Measurements from ENCODE around the gene TRIP10. TPM values are rescaled to one million over a fixed set of nuclear protein-coding genes. Genes with fewer than 3 reads are reported as not detected.

The TRIP10 gene
- total RNA-seq, 1 donor = 36.2 TPM

DNA sequence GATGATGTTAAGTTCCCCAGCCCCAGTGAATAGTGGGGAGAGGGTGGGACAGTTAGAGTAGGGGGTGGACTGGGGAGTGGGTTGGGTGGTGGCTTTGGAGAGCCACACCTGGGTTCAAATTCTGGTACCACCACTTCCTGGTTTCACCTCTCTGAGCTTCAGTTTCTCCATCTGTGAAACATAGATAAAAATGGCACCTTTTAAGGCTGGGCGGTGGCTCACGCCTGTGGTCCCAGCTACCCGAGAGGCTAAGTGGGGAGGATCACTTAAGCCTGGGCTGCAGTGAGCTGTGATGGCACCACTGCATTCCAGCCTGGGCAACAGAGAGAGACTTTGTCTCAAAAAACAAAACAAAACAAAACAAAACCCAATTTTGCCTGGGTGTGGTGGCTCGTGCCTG is 38.9 kb downstream of the TRIP10 start:
- H3K4me3 ChIP-seq (ENCODE audit: insufficient read depth, low read length) = no peak overlapping the region
- no peak overlapping the region for H2AFZ ChIP-seq (ENCODE audit: low read length)
- DNase-seq (ENCODE audit: insufficient read length, low spot score, missing footprints) = no peak
- no peak overlapping the region for H3K4me2 ChIP-seq (ENCODE audit: insufficient read depth, low read length)
- no peaks in the 10 kb centered on the region for H4K20me1 ChIP-seq (ENCODE audit: insufficient read depth, low read length)
- TF ChIP-seq, protein P1, sequence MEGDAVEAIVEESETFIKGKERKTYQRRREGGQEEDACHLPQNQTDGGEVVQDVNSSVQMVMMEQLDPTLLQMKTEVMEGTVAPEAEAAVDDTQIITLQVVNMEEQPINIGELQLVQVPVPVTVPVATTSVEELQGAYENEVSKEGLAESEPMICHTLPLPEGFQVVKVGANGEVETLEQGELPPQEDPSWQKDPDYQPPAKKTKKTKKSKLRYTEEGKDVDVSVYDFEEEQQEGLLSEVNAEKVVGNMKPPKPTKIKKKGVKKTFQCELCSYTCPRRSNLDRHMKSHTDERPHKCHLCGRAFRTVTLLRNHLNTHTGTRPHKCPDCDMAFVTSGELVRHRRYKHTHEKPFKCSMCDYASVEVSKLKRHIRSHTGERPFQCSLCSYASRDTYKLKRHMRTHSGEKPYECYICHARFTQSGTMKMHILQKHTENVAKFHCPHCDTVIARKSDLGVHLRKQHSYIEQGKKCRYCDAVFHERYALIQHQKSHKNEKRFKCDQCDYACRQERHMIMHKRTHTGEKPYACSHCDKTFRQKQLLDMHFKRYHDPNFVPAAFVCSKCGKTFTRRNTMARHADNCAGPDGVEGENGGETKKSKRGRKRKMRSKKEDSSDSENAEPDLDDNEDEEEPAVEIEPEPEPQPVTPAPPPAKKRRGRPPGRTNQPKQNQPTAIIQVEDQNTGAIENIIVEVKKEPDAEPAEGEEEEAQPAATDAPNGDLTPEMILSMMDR (IDR thresholded peaks at IDR 0.05; ENCODE audit: extremely low read depth, low read depth, low read length) = no peak
- no peaks in the 10 kb centered on the region for H3K4me1 ChIP-seq (ENCODE audit: insufficient read depth, low read length)
- H3K36me3 ChIP-seq (ENCODE audit: insufficient read depth, low read length) = no peaks in the 10 kb centered on the region
- H3K27ac ChIP-seq (ENCODE audit: low read depth, low read length) = no peak overlapping the region
- no peaks in the 10 kb centered on the region for H3K79me2 ChIP-seq (ENCODE audit: insufficient read depth, low read length)
- no peaks in the 10 kb centered on the region for H3K9me3 ChIP-seq (ENCODE audit: low read depth, low read length)
- no peaks in the 10 kb centered on the region for H3K27me3 ChIP-seq (ENCODE audit: insufficient read depth, low read length)

DNA sequence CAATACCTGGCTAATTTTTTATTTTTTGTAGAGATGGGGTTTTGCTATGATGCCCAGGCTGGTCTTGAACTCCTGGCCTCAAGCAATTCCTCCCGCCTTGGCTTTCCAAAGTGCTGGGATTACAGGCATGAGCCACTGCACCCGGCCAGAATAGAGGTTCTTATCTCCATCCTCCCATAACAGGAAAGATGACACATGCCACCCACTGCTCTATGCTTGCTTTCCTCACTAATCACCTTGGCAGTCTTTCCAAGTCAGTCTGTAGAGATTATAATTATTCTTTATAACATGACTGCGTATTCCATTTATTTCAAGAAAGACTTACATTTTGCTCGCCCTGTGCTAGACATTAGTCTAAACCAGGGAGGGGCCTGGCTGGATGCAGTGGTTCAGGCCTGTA is 39.7 kb downstream of the TRIP10 start:
- Histone ChIP-seq H3K79me2 (ENCODE audit: insufficient read depth, low read length) (no peaks in the 10 kb centered on the region), H3K4me1 (ENCODE audit: insufficient read depth, low read length) (no peaks in the 10 kb centered on the region), H3K27me3 (ENCODE audit: insufficient read depth, low read length) (no peaks in the 10 kb centered on the region), H3K9me3 (ENCODE audit: low read depth, low read length) (no peaks in the 10 kb centered on the region), H3K4me3 (ENCODE audit: insufficient read depth, low read length) (no peak overlapping the region), H3K4me2 (ENCODE audit: insufficient read depth, low read length) (no peak overlapping the region), H4K20me1 (ENCODE audit: insufficient read depth, low read length) (no peaks in the 10 kb centered on the region), H3K27ac (ENCODE audit: low read depth, low read length) (no peak overlapping the region), H3K36me3 (ENCODE audit: insufficient read depth, low read length) (no peaks in the 10 kb centered on the region), H2AFZ (ENCODE audit: low read length) (no peak overlapping the region)
- peak; percentile 52 for DNase-seq (ENCODE audit: insufficient read length, low spot score, missing footprints)
- TF ChIP-seq, protein P1 (IDR thresholded peaks at IDR 0.05; ENCODE audit: extremely low read depth, low read depth, low read length) = no peak

DNA sequence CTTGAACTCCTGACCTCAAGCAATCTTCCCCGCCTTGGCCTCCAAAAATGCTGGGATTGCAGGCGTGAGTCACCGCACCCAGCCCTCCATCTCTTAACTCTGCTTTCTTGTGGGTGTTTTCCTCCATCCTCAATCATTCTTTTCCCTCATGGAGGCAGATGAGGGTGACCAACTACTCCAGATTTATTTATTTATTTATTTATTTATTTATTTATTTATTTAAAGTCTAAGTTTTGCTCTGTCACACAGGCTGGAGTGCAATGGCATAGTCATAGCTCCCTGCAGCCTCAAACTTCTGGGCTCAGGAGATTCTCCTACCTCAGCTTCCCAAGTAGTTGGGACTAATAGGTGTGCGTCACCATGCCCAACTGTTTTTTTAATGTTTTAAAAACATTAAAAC is 47.9 kb downstream of the TRIP10 start:
- no peaks in the 10 kb centered on the region for H3K27me3 ChIP-seq (ENCODE audit: insufficient read depth, low read length)
- TF ChIP-seq, protein P1 (IDR thresholded peaks at IDR 0.05; ENCODE audit: extremely low read depth, low read depth, low read length) = no peak

DNA sequence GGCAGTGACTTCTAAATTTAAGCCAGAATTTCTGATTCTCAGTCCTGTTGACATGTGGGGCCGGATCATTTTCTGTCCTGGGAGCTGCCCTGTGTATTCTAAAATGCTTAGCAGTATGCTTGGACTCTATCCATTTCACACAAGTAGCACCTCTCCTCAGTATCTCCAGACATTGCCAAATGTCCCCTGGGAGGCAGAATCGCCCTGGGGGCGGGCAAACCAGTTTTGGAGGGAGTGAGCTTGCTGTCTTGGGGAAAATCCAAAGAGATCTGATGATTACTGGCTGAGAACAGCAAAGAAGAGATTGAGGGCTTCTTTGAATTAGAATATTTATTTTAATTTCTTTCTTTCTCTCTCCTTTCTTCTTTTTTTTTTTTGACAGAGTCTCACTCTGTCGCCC is 49.4 kb downstream of the TRIP10 start:
- Histone ChIP-seq H3K27me3 (ENCODE audit: insufficient read depth, low read length) (no peaks in the 10 kb centered on the region), H2AFZ (ENCODE audit: low read length) (no peak overlapping the region), H3K79me2 (ENCODE audit: insufficient read depth, low read length) (no peaks in the 10 kb centered on the region), H3K36me3 (ENCODE audit: insufficient read depth, low read length) (no peaks in the 10 kb centered on the region), H3K4me3 (ENCODE audit: insufficient read depth, low read length) (no peak overlapping the region), H3K4me1 (ENCODE audit: insufficient read depth, low read length) (no peaks in the 10 kb centered on the region), H3K4me2 (ENCODE audit: insufficient read depth, low read length) (no peak overlapping the region), H3K9me3 (ENCODE audit: low read depth, low read length) (no peaks in the 10 kb centered on the region), H4K20me1 (ENCODE audit: insufficient read depth, low read length) (no peaks in the 10 kb centered on the region), H3K27ac (ENCODE audit: low read depth, low read length) (no peak overlapping the region)
- DNase-seq (ENCODE audit: insufficient read length, low spot score, missing footprints) = no peak
- TF ChIP-seq, protein P1 (IDR thresholded peaks at IDR 0.05; ENCODE audit: extremely low read depth, low read depth, low read length) = no peak

More for the DNA sequence above, 47.9 kb downstream of the TRIP10 start:
- Histone ChIP-seq H3K4me1 (ENCODE audit: insufficient read depth, low read length) (no peaks in the 10 kb centered on the region), H3K27ac (ENCODE audit: low read depth, low read length) (no peak overlapping the region), H3K79me2 (ENCODE audit: insufficient read depth, low read length) (no peaks in the 10 kb centered on the region), H3K36me3 (ENCODE audit: insufficient read depth, low read length) (no peaks in the 10 kb centered on the region), H3K9me3 (ENCODE audit: low read depth, low read length) (no peaks in the 10 kb centered on the region), H4K20me1 (ENCODE audit: insufficient read depth, low read length) (no peaks in the 10 kb centered on the region), H3K4me3 (ENCODE audit: insufficient read depth, low read length) (no peak overlapping the region), H2AFZ (ENCODE audit: low read length) (no peak overlapping the region), H3K4me2 (ENCODE audit: insufficient read depth, low read length) (no peak overlapping the region)
- peak; percentile 35 for DNase-seq (ENCODE audit: insufficient read length, low spot score, missing footprints)

Measured in osteoblast (primary cell).